Tibial nerve (tissue), 4 donors: Measurements from ENCODE around the gene IRF4. TPM values are rescaled to one million over a fixed set of nuclear protein-coding genes. Genes with fewer than 3 reads are reported as not detected.

Source experiments
- DNase-seq, 2 donors: peaks; one replicate each; pipeline ENCODE4 v3.0.0-alpha.2; 2019; ENCODE audit warnings: low spot score in 2 of 2
- H3K27ac ChIP-seq, 4 donors: fragments of 200-600 bp; sonication (generic) in 3 of 4; one replicate each; pipeline ENCODE4 v1.5.1; 2017 to 2019; ENCODE audit warnings: mild to moderate bottlenecking in 1 of 4
- H3K27me3 ChIP-seq, 2 donors: fragments of 200-600 bp; sonication (generic) in 1 of 2; one replicate each; pipeline versions ENCODE4 v1.5.1 to v1.6.0; 2017 to 2019
- H3K36me3 ChIP-seq, 3 donors: fragments of 200-600 bp; sonication (generic); one replicate each; pipeline ENCODE4 v1.5.1; 2018 to 2019
- H3K4me1 ChIP-seq, 4 donors: fragments of 200-600 bp; sonication (generic) in 3 of 4; one replicate each; pipeline ENCODE4 v1.5.1; 2017 to 2019
- H3K4me3 ChIP-seq, 4 donors: fragments of 200-600 bp; sonication (generic) in 3 of 4; one replicate each; pipeline ENCODE4 v1.5.1; 2017 to 2019; ENCODE audit warnings: mild to moderate bottlenecking in 1 of 4, moderate library complexity in 1 of 4
- H3K9me3 ChIP-seq, 4 donors: fragments of 200-600 bp; sonication (generic) in 3 of 4; one replicate each; pipeline ENCODE4 v1.5.1; 2017 to 2019
- EP300 ChIP-seq, 2 donors: sonication (generic); formaldehyde crosslinking; IDR thresholded peaks; one replicate each; pipeline ENCODE4 v1.6.1; 2017; ENCODE audit warnings: antibody characterized with exemption in 2 of 2, mild to moderate bottlenecking in 1 of 2
- POLR2A ChIP-seq, 2 donors: fragments of 450-650 bp; IDR thresholded peaks; one replicate each; pipeline ENCODE4 v1.6.1; 2017; ENCODE audit warnings: antibody characterized with exemption in 2 of 2, mild to moderate bottlenecking in 2 of 2, moderate library complexity in 2 of 2
- WGBS, 2 donors: methylation state at CpG; one replicate each; pipeline ENCODE4 v1.1.5; 2018; 5-methylcytosine and 5-hydroxymethylcytosine counted together
- total RNA-seq, 4 donors: library from RNA; depleted of rRNA; stranded (reverse); fragments of >200 nt; gene quantifications; one replicate each; pipeline ENCODE4 v1.1.0, GENCODE V29; 2016
- TF ChIP-seq, protein P1 (sequence below), 5 experiments: fragments of 200-600 bp in 3 of 5; fragments of 450-650 bp in 2 of 5; sonication (generic) in 3 of 5; IDR thresholded peaks; one replicate each; pipeline ENCODE4 v1.5.1; 2016 to 2019; ENCODE audit warnings: antibody characterized with exemption in 5 of 5, mild to moderate bottlenecking in 3 of 5, moderate library complexity in 2 of 5

Gene IRF4
- total RNA-seq, 4 donors from 2014 or later: 0.22 to 6.9 (median 2.3) TPM

DNA sequence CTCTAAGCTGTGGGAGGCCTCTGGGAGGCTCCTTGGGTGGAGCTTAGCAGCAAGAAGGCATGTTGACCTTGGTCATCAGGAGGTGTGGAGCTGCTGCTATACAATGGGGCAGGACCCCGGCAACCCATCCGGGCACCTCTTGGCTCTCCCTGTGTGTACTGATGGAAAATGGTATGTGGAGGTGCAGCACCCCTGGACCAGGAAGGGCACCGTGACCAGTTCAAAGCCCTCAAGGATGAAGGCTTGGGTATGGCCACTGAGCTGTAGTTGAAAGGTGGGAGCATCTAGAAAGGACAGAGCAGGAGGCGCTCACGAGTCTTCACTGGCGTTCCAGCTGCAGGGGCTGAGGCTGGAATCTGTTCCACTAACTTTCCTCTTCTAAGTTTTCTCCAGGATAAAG lies 6.7 kb upstream of the IRF4 start:
- peaks cover 0 to under 1% (median 0%) of the 10 kb centered on the region in 4 donors for H3K9me3 ChIP-seq
- peaks cover 0 to 71% of the 10 kb centered on the region in 2 donors for H3K27me3 ChIP-seq
- 84 to 87% methylated on average over 6 of the region's 6 CpGs for WGBS, 2 donors
- H3K36me3 ChIP-seq: no peaks in the 10 kb centered on the region
- no peak overlapping the region for H3K4me3 ChIP-seq
- TF ChIP-seq POLR2A (IDR thresholded peaks at IDR 0.05) (no peak), EP300 (IDR thresholded peaks at IDR 0.05) (no peak)
- TF ChIP-seq, protein P1, sequence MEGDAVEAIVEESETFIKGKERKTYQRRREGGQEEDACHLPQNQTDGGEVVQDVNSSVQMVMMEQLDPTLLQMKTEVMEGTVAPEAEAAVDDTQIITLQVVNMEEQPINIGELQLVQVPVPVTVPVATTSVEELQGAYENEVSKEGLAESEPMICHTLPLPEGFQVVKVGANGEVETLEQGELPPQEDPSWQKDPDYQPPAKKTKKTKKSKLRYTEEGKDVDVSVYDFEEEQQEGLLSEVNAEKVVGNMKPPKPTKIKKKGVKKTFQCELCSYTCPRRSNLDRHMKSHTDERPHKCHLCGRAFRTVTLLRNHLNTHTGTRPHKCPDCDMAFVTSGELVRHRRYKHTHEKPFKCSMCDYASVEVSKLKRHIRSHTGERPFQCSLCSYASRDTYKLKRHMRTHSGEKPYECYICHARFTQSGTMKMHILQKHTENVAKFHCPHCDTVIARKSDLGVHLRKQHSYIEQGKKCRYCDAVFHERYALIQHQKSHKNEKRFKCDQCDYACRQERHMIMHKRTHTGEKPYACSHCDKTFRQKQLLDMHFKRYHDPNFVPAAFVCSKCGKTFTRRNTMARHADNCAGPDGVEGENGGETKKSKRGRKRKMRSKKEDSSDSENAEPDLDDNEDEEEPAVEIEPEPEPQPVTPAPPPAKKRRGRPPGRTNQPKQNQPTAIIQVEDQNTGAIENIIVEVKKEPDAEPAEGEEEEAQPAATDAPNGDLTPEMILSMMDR (IDR thresholded peaks at IDR 0.05): no peak
- no peak for DNase-seq
- H3K4me1 ChIP-seq: no peaks in the 10 kb centered on the region
- H3K27ac ChIP-seq: no peak overlapping the region

- Histone ChIP-seq H3K27me3 (peaks cover 0 to 71% of the 10 kb centered on the region in 2 donors), H3K4me1 (peaks cover 0 to 3% (median 0%) of the 10 kb centered on the region in 4 donors), H3K27ac (no peak overlapping the region), H3K36me3 (no peaks in the 10 kb centered on the region), H3K9me3 (no peaks in the 10 kb centered on the region), H3K4me3 (no peak overlapping the region)
- 80 to 95% methylated on average over 10 of the region's 10 CpGs for WGBS, 2 donors
- TF ChIP-seq POLR2A (IDR thresholded peaks at IDR 0.05): no peak
- TF ChIP-seq, protein P1 (IDR thresholded peaks at IDR 0.05): no peak
- TF ChIP-seq EP300 (IDR thresholded peaks at IDR 0.05): no peak
- no peak for DNase-seq
These were observed 5.9 kb upstream of the IRF4 start for GRCh38 chr6:385614-386013.

DNA sequence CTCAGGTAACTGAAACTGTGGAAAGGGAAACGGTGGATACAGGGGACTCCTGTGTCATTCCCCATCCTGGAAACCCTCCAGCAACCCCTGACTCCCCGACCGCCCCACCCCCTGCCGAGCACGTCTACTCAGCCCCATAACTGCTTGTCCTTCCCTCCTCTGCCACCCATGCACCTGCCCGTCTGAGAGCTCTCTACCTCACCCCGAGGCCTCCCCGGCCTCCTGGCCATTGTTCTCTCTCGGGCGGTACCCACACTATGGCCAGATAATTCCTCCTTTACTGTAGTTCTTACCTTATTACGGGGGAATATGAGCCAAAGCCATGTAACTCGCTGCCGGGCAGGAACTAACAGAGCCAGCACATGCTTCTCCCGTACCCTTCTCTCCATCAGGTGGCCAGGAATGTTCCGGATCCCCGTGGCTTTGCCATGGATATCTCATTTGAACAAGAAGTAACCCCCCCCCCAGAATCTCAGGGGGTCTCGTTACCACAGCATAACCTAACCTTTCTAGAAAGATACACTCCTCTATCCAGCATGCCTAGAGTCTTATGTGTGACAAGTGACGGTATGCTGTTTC lies 4.8 kb upstream of the IRF4 start:
- WGBS, 2 donors: 87 to 91% methylated on average over 18 of the region's 18 CpGs
- no peak overlapping the region for H3K27ac ChIP-seq
- TF ChIP-seq POLR2A (IDR thresholded peaks at IDR 0.05) (no peak), EP300 (IDR thresholded peaks at IDR 0.05) (no peak)
- TF ChIP-seq, protein P1 (IDR thresholded peaks at IDR 0.05): no peak
- DNase-seq: no peak
- no peaks in the 10 kb centered on the region for H3K9me3 ChIP-seq
- peaks cover 0 to 15% (median 4%) of the 10 kb centered on the region in 4 donors for H3K4me1 ChIP-seq
- no peak overlapping the region for H3K4me3 ChIP-seq
- peaks cover 0 to 80% of the 10 kb centered on the region in 2 donors for H3K27me3 ChIP-seq
- H3K36me3 ChIP-seq: no peaks in the 10 kb centered on the region

DNA sequence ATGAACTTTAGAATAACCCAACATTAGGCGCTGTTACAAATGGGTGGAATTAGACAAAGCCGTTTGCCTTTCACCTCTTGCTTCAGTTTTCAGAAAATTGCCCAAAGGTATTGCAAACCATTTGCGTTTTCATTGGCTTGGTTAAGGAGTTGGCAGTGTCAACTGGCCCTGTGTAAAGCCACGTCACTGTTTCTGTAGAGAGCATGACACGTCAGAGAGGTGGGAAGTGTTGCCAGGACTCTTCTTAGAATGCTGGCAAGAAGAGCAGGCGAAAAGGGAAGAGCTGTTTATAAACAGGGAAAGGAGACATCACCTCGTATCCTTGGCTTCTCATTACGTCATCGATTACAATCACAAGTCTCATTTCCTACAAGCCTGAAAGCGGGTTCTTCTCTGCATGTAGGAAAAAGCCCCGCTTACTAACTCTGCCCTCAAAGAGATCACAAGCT lies 4.2 kb upstream of the IRF4 start:
- H3K27me3 ChIP-seq: peaks cover 0 to 85% of the 10 kb centered on the region in 2 donors
- TF ChIP-seq POLR2A (IDR thresholded peaks at IDR 0.05) (no peak), EP300 (IDR thresholded peaks at IDR 0.05) (no peak)
- TF ChIP-seq, protein P1 (IDR thresholded peaks at IDR 0.05): no peak
- no peak overlapping the region for H3K27ac ChIP-seq
- H3K9me3 ChIP-seq: no peaks in the 10 kb centered on the region
- WGBS, 2 donors: 69% methylated on average over 11 of the region's 11 CpGs
- no peak for DNase-seq
- H3K36me3 ChIP-seq: no peaks in the 10 kb centered on the region
- peaks cover 0 to 20% (median 8%) of the 10 kb centered on the region in 4 donors for H3K4me1 ChIP-seq
- H3K4me3 ChIP-seq: no peak overlapping the region

- Histone ChIP-seq H3K4me1 (peaks cover 0 to 30% (median 11%) of the 10 kb centered on the region in 4 donors), H3K9me3 (no peaks in the 10 kb centered on the region), H3K4me3 (no peak overlapping the region), H3K36me3 (no peaks in the 10 kb centered on the region), H3K27me3 (peaks cover 0 to 88% of the 10 kb centered on the region in 2 donors), H3K27ac (no peak overlapping the region)
- no peak for TF ChIP-seq POLR2A (IDR thresholded peaks at IDR 0.05)
- TF ChIP-seq EP300 (IDR thresholded peaks at IDR 0.05): peak in 1 of 2 donors; percentile 33
- WGBS, 2 donors: 83 to 84% methylated on average over 10 of the region's 10 CpGs
- DNase-seq: peak in 1 of 2 donors; percentile 60
These were observed 3.2 kb upstream of the IRF4 start for GRCh38 chr6:388202-388903.
